H1 (cell line): ENCODE data around the gene COPS7A.

ENCODE experiments used
- BACH1 ChIP-seq: IDR thresholded peaks from 2 replicates; pipeline ENCODE4 v1.6.1; 2012; ENCODE audit warnings: low read length, improper control_type of control experiment
- CHD1 ChIP-seq: IDR thresholded peaks from 2 replicates; pipeline ENCODE4 v1.6.1; 2012; ENCODE audit warnings: low read depth, low read length, improper control_type of control experiment
- CTCF ChIP-seq, 3 experiments: IDR thresholded peaks; 1 replicate in 2 of 3; 2 replicates in 1 of 3; pipeline versions ENCODE4 v1.5.1 to v1.6.1; 2011; ENCODE audit warnings: low read length in 3 of 3, mild to moderate bottlenecking in 3 of 3, inconsistent platforms in 2 of 3, low read depth in 1 of 3, moderate library complexity in 1 of 3; ENCODE audit not compliant: insufficient read depth in 1 of 3; ENCODE audit errors: control extremely low read depth in 1 of 3
- EZH2 ChIP-seq: fragments of 200-600 bp; sonication (generic); IDR thresholded peaks from 2 replicates; pipeline ENCODE4 v1.7.1; 2012; ENCODE audit warnings: low read depth, mild to moderate bottlenecking, moderate library complexity, low read length, inconsistent platforms; ENCODE audit not compliant: severe bottlenecking
- HDAC6 ChIP-seq: IDR thresholded peaks from one replicate; pipeline ENCODE4 v1.7.1; 2012; ENCODE audit warnings: low read depth, mild to moderate bottlenecking, inconsistent platforms, low read length, moderate library complexity
- KDM4A ChIP-seq: IDR thresholded peaks from one replicate; pipeline ENCODE4 v1.7.1; 2012; ENCODE audit warnings: low read depth, mild to moderate bottlenecking, moderate library complexity, low read length, inconsistent platforms; ENCODE audit not compliant: severe bottlenecking
- POLR2A ChIP-seq, 2 experiments: IDR thresholded peaks; 1 replicate in 1 of 2; 2 replicates in 1 of 2; pipeline ENCODE4 v1.6.1; 2011; ENCODE audit warnings: low read depth in 2 of 2, low read length in 2 of 2, mild to moderate bottlenecking in 2 of 2; ENCODE audit errors: control extremely low read depth in 1 of 2
- RAD21 ChIP-seq, 2 experiments: IDR thresholded peaks in 1 of 2; conservative IDR thresholded peaks in 1 of 2; 2 replicates each; pipeline ENCODE4 v1.6.1; 2011; ENCODE audit warnings: low read depth in 2 of 2, low read length in 2 of 2, improper control_type of control experiment in 1 of 2, inconsistent platforms in 1 of 2, mild to moderate bottlenecking in 1 of 2, moderate library complexity in 1 of 2
- RBBP5 ChIP-seq: IDR thresholded peaks from 2 replicates; pipeline ENCODE4 v1.7.1; 2012; ENCODE audit warnings: low read depth, mild to moderate bottlenecking, inconsistent platforms, low read length, moderate library complexity, borderline replicate concordance
- SIN3A ChIP-seq, 2 experiments: IDR thresholded peaks in 1 of 2; conservative IDR thresholded peaks in 1 of 2; 2 replicates each; pipeline ENCODE4 v1.6.1; 2011 to 2012; ENCODE audit warnings: low read length in 2 of 2, improper control_type of control experiment in 1 of 2, low read depth in 1 of 2, mild to moderate bottlenecking in 1 of 2

- TF ChIP-seq POLR2A (IDR thresholded peaks at IDR 0.05; ENCODE audit: control extremely low read depth in 1 of 2, low read depth in 2 of 2, low read length in 2 of 2) (no peak), EZH2 (no peak), CTCF (IDR thresholded peaks at IDR 0.05; ENCODE audit: control extremely low read depth in 1 of 3, insufficient read depth in 1 of 3, low read depth in 1 of 3, low read length in 3 of 3) (no peak), BACH1 (no peak), RAD21 (IDR thresholded peaks at IDR 0.05 in 1 of 2, conservative IDR thresholded peaks at IDR 0.05 in 1 of 2; ENCODE audit: low read depth in 2 of 2, low read length in 2 of 2) (no peak), RBBP5 (no peak), HDAC6 (no peak), KDM4A (no peak), CHD1 (no peak), SIN3A (conservative IDR thresholded peaks at IDR 0.05 in 1 of 2, IDR thresholded peaks at IDR 0.05 in 1 of 2; ENCODE audit: low read depth in 1 of 2, low read length in 2 of 2) (no peak)
Observed at GRCh38 chr12:6757028-6757690, 33.3 kb downstream of the COPS7A start.
